22Rv1 (cell line): ENCODE measurements around the gene VSTM2B.

Experiments used
- ZFX ChIP-seq: fragments of 450-650 bp; IDR thresholded peaks from 2 replicates; pipeline ENCODE4 v1.6.1; 2017; ENCODE audit warnings: antibody characterized with exemption, borderline replicate concordance
- TF ChIP-seq, protein P1 (sequence below): fragments of 450-650 bp; IDR thresholded peaks from 2 replicates; pipeline ENCODE4 v1.5.1; 2017; ENCODE audit warnings: mild to moderate bottlenecking

DNA sequence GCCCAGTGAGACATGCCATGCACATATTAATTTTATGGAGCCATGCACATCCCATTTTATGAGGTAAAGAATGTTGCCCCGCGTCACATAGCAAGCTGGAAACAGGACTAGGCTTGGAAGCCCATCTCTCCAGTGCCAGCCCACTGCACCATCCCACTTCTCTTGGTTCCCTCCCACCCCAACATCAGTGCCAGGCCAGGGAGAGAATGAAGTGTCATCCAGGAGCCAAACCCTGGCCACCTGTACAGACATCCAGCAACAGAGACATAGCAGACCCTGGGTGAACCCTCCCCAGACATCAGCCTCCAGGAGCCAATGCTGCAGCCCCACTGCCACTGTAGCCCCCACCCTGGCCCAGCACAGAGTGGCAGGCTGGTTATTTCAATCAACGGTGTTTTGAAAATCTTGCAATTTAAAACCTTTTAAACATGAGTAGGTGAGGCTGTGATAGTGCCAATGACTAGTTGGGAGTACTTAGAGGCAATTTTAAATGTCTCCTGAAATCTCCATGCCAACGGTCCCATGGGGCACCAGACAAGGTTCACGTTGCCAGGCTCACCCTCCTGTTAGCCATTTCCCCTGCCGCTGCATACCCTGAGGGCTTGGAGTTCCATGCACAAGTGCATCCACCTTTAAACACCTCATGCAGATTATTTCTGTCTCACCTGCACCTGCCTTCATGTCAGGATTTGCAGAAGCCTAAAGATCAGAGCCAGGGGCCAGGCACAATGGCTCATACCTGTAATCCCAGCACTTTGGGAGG lies 34.7 kb downstream of the VSTM2B start:
- TF ChIP-seq, protein P1, sequence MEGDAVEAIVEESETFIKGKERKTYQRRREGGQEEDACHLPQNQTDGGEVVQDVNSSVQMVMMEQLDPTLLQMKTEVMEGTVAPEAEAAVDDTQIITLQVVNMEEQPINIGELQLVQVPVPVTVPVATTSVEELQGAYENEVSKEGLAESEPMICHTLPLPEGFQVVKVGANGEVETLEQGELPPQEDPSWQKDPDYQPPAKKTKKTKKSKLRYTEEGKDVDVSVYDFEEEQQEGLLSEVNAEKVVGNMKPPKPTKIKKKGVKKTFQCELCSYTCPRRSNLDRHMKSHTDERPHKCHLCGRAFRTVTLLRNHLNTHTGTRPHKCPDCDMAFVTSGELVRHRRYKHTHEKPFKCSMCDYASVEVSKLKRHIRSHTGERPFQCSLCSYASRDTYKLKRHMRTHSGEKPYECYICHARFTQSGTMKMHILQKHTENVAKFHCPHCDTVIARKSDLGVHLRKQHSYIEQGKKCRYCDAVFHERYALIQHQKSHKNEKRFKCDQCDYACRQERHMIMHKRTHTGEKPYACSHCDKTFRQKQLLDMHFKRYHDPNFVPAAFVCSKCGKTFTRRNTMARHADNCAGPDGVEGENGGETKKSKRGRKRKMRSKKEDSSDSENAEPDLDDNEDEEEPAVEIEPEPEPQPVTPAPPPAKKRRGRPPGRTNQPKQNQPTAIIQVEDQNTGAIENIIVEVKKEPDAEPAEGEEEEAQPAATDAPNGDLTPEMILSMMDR: no peak
- TF ChIP-seq ZFX: no peak
